GM12801 (cell line): ENCODE results near the gene KSR1.

Experiments used
- TF ChIP-seq, protein P1 (sequence below): IDR thresholded peaks from one replicate; pipeline ENCODE4 v1.5.1; 2011; ENCODE audit warnings: control low read depth; ENCODE audit not compliant: insufficient read length; ENCODE audit errors: extremely low read depth

Gene KSR1

DNA sequence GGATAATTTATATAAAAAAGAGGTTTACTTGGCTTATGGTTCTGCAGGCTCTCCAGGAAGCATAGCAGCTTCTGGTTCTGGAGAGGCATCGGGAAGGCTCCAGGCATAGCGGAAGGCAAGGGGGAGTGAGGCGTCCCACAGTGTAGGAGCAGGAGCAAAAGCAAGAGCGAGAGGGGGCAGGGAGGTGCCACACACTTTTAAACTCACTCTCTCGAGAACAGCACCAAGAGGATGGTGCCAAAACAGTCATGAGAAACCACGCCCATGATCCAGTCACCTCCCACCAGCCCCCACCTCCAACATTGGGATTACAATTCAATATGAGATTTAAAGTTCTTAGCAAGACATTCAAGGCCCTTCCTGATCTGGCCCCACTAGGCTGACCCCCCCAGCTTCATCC lies 124.8 kb downstream of the KSR1 start:
- TF ChIP-seq, protein P1, sequence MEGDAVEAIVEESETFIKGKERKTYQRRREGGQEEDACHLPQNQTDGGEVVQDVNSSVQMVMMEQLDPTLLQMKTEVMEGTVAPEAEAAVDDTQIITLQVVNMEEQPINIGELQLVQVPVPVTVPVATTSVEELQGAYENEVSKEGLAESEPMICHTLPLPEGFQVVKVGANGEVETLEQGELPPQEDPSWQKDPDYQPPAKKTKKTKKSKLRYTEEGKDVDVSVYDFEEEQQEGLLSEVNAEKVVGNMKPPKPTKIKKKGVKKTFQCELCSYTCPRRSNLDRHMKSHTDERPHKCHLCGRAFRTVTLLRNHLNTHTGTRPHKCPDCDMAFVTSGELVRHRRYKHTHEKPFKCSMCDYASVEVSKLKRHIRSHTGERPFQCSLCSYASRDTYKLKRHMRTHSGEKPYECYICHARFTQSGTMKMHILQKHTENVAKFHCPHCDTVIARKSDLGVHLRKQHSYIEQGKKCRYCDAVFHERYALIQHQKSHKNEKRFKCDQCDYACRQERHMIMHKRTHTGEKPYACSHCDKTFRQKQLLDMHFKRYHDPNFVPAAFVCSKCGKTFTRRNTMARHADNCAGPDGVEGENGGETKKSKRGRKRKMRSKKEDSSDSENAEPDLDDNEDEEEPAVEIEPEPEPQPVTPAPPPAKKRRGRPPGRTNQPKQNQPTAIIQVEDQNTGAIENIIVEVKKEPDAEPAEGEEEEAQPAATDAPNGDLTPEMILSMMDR, result no peak

DNA sequence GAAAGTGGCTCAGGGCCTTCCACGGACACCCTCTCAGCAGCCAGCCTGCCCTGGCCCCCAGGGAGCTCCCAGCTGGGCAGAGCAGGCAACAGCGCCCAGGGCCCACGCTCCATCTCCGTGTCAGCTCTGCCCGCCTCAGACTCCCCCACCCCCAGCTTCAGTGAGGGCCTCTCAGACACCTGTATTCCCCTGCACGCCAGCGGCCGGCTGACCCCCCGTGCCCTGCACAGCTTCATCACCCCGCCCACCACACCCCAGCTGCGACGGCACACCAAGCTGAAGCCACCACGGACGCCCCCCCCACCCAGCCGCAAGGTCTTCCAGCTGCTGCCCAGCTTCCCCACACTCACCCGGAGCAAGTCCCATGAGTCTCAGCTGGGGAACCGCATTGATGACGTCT lies 126.4 kb downstream of the KSR1 start:
- TF ChIP-seq, protein P1, result no peak

DNA sequence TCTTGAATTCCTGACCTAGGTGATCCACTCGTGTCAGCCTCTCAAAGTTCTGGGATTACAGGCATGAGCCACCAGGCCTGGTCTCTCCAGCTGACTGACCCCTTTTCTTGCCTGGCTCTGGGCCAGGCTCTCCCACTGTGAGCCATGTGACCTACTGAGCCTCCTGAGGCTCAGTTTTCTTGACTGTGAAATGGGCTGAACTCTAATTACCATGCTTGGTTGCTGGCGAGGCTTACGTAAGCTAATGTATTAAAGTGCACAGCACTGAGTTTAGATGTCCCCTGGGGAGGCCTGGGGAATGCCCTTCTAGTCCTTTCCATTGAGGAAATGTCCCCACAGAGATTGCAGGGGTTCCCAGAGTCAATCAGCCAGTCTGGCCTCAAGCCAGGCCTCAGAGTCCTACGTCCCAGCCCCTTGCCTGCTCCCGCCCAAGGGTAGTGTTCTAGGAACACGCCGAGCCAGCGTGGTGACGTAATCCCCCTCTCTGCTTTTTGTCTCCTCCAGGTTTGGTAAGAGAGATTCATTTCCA lies 129.0 kb downstream of the KSR1 start:
- TF ChIP-seq, protein P1, result no peak

DNA sequence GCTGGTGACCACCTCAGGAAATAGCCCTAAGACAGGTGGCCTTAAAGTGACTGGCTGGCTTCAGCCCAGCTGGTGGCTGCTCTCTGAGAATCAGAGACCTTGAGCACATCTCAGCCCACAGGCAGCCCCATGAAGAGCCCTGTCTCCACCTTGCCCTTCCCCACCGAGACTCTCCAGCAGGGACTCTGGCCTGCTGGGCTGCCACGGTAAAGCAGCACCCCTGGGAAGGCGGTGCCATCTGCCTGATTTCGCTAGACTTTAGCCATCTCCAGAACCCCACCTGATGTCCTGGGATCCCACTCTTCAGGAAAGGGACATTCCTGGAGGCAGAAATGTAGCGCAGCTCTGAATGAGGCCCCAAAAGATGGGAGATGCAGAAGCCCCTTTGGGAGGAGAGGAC lies 129.5 kb downstream of the KSR1 start:
- TF ChIP-seq, protein P1, result no peak

DNA sequence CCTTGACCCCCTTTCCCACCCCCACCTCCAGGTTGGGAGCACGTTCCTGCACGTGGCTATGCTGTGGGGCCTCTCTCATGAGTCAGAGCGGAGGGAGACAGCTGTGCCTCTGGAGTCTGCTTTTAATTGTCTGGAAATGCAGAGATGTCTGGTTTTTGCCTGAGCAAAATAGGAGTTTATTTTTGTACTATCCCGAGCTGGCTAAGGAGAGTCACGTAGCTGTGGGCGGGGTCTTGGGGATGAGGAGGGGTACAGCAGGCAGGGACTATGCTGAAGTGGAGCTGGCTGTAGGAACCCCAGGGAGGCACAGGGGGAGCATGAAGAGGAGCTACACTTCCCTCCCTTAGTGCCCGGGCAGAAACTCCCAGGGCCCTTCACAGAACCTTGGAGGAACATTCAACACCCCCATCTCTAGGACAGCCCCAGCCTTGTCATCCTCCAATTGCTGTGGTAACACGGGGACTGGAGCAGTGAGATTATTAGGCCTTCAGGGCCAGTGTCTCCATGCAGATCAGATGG lies 130.0 kb downstream of the KSR1 start:
- TF ChIP-seq, protein P1, result no peak

DNA sequence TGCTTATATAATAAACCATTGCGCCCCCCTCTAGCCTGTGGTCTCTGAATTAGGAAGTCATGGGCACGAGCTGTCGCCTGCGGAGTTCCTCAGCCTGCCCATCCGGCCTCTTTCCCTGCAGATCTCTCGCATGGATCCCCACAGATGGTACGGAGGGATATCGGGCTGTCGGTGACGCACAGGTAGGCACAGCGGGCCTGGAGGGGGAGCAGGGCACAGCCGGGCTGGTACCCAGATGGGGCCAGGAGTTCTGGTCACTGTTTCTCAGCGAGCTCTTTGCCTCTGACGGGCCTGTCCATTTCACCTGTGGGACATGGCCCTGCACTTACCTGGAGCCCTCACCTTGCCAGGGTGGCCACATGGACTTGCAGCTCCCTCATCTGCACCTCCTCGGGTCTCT lies 132.1 kb downstream of the KSR1 start:
- TF ChIP-seq, protein P1, result no peak

DNA sequence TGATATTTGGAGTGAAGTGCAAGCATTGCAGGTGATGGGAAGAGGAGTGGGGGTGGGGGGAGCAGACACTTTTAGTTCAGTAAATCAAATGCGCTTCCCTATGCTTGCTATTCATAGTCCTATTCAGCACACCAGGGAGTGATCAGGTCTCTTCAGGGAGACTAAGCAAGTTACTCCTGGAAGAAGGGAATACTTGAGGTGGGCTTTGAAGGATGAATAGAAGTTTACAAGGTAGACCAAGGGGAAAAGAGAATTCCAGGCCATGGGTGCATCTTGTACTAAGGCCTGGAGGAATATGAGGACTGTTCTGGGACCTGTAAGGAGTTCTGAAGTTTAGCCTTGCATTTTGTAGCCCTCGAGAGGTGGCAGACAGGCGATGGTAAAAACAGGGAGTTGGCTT lies 134.6 kb downstream of the KSR1 start:
- TF ChIP-seq, protein P1, result no peak
